HEK293 (cell line): ENCODE data around the gene OST4.

Source experiments
- CTCF ChIP-seq: fragments of 450-650 bp; formaldehyde crosslinking; IDR thresholded peaks from 2 replicates; pipeline ENCODE4 v1.5.1; 2016; ENCODE audit warnings: missing biosample characterization, missing genetic modification characterization
- OSR2 ChIP-seq: fragments of 450-650 bp; formaldehyde crosslinking; IDR thresholded peaks from 2 replicates; pipeline ENCODE4 v1.5.1; 2016; ENCODE audit warnings: missing biosample characterization, missing genetic modification characterization
- REST ChIP-seq: fragments of 450-650 bp; formaldehyde crosslinking; IDR thresholded peaks from 2 replicates; pipeline ENCODE4 v1.5.1; 2016; ENCODE audit warnings: missing biosample characterization, missing genetic modification characterization
- ZBTB1 ChIP-seq: fragments of 450-650 bp; formaldehyde crosslinking; IDR thresholded peaks from 2 replicates; pipeline ENCODE4 v1.5.1; 2016; ENCODE audit warnings: missing biosample characterization, missing genetic modification characterization
- ZBTB49 ChIP-seq: fragments of 450-650 bp; formaldehyde crosslinking; IDR thresholded peaks from 2 replicates; pipeline ENCODE4 v1.5.1; 2016; ENCODE audit warnings: missing biosample characterization, missing genetic modification characterization, low read depth
- ZNF138 ChIP-seq: fragments of 450-650 bp; formaldehyde crosslinking; IDR thresholded peaks from 2 replicates; pipeline ENCODE4 v1.5.1; 2016; ENCODE audit warnings: missing biosample characterization, missing genetic modification characterization, borderline replicate concordance
- ZNF174 ChIP-seq: fragments of 450-650 bp; formaldehyde crosslinking; IDR thresholded peaks from 2 replicates; pipeline ENCODE4 v1.5.0; 2017; ENCODE audit warnings: missing biosample characterization, mild to moderate bottlenecking, missing genetic modification characterization
- ZNF274 ChIP-seq, 2 experiments: fragments of 200-500 bp in 1 of 2; fragments of 450-650 bp in 1 of 2; sonication (Bioruptor generic) in 1 of 2; formaldehyde crosslinking in 1 of 2; IDR thresholded peaks; 2 replicates each; pipeline versions ENCODE4 v1.5.1 to v1.6.1; 2014 to 2016; ENCODE audit warnings: borderline replicate concordance in 1 of 2, inconsistent platforms in 1 of 2, low read length in 1 of 2, missing biosample characterization in 1 of 2, missing genetic modification characterization in 1 of 2
- ZNF423 ChIP-seq: fragments of 450-650 bp; formaldehyde crosslinking; IDR thresholded peaks from 2 replicates; pipeline ENCODE4 v1.5.1; 2016; ENCODE audit warnings: missing biosample characterization, missing genetic modification characterization
- ZNF449 ChIP-seq: fragments of 450-650 bp; formaldehyde crosslinking; IDR thresholded peaks from 2 replicates; pipeline ENCODE4 v1.5.1; 2017; ENCODE audit warnings: missing biosample characterization, mild to moderate bottlenecking, missing genetic modification characterization, moderate library complexity
- ZNF621 ChIP-seq: fragments of 450-650 bp; formaldehyde crosslinking; IDR thresholded peaks from 2 replicates; pipeline ENCODE4 v1.5.1; 2017; ENCODE audit warnings: missing biosample characterization, missing genetic modification characterization
- ZNF645 ChIP-seq: fragments of 450-650 bp; formaldehyde crosslinking; IDR thresholded peaks from 2 replicates; pipeline ENCODE4; 2016; ENCODE audit warnings: missing biosample characterization, missing genetic modification characterization

GRCh38 chr2:27094353-27094984, 23.0 kb upstream of the OST4 start:
- TF ChIP-seq CTCF: no peak
- TF ChIP-seq ZBTB49 (tag by site-specific recombination): no peak
- TF ChIP-seq REST (tag by site-specific recombination): no peak
- no peak for TF ChIP-seq ZNF423 (tag by site-specific recombination)
- no peak for TF ChIP-seq ZBTB1
- TF ChIP-seq ZNF138 (tag by site-specific recombination): no peak
- TF ChIP-seq ZNF274 (IDR thresholded peaks at IDR 0.05; ENCODE audit: low read length): no peak
- TF ChIP-seq ZNF274 (tag by site-specific recombination; IDR thresholded peaks at IDR 0.05; ENCODE audit: borderline replicate concordance): no peak
- TF ChIP-seq ZNF645 (tag by site-specific recombination): no peak
- no peak for TF ChIP-seq OSR2 (tag by site-specific recombination)
- TF ChIP-seq ZNF621 (tag by site-specific recombination): no peak
- no peak for TF ChIP-seq ZNF174 (tag by site-specific recombination)
- TF ChIP-seq ZNF449 (tag by site-specific recombination): no peak
